CD1c-positive myeloid dendritic cell (primary cell): ENCODE results near the gene TMEM144.

ENCODE experiments used
- DNase-seq: peaks from one replicate; pipeline ENCODE4 v3.0.0-alpha.2; 2016; ENCODE audit errors: extremely low spot score

TMEM144 gene

DNA sequence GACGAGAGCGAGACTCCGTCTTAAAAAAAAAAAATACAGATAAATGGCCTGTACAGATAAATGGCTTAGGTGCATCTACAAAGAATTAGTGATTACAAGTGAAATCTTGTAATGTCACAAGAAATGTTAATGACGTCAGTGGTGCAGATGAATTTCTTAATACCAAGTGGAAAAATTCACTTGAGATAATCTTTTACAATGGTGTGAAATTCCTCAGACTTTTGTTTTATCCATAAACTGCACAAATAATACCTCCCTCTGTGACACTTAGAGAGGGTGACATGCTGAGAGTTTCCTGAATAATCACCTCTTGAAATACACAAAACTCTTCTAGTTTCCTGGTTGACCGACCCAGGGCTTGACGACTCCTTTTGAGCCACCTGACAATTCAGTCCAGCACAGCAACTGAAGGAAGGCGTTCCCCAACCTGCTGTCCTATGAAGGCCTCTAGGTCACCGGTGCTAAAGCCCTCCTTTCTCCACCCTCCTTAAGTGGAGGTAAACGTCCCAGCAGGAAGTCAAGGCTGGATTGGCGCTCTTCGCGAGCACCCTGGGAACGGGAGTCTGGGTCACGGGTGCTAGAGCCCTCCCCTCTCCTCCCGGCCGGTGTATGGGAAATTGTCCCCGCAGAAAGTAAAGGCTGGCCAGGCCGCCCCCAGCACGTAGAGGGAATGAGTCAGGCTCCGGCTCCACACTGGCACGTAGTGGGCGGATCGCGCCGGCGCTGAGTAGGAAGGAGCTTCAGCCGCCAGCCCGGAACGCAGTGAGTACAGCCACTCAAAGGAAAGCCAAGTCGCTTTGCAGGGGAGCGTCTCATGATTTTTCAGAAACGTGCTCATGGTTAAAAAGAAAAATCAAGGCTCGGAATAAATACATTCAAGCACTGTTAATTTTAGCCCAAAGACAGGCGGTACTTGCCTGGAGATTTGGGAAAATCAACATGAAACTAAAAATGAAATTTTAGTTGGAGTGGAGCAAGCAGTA, at the start of gene TMEM144:
TSS of gene TMEM144 (plus strand) at position 662 of the 983 bp plus-strand sequence. CDS start 2,182 bp downstream, outside the sequence.
- DNase-seq = peak; percentile 95

DNA sequence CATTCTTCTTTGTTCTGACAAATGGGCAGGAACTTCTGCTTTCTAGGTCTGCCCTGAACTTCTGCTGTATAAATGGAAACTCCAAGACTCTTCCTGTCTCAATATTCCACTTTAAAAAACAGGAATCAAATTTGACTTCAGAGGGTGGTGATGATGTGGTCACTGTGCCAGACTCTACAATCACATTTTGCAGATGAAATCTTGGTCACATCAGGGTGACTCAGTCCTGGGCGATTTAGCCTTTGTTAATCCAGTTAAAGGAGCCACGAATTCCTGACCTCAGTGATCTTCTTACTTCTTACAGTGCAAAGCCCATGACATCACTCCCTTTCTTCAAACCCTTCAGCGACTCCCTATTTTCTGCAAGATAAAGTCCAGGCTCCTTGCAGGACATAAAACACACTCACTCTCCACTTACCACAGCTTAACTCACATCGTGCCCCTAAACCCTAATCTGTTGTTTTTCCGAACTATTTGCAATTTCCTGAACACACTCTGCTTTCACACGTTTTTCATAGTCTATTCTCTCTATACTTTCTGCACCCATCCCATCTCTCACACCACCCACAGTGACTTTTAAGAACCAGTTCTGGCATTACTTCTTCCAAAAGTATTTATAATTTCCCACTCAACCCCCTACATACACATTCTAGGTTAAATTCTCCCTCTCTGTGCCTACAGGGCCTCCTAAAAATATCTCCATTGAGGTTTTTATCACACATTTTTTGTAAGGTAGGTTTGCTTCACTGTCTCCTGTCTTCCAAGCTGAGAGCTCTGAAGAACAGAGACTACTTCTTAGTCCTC, 48.5 kb upstream of the TMEM144 start:
- DNase-seq = peak; percentile 91

DNA sequence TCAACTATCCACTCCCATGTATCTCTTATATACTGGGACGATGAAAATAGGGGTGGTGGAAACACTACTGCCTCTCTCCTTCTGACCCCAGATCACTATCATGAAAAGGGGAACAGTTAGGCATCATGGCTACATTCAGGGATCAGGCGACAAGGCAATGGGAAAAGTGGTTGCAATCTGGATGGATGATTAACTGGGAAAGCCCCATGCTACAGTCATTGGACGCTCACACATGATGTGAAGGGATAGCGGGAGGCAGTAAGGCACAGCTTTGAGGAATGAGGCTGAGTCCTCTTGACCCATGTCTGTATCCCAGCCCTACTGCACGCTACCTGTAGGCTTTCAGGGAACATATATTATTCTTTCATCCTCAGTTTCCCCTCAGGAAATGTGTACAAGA, 47.7 kb upstream of the TMEM144 start:
- DNase-seq = peak; percentile 33

DNA sequence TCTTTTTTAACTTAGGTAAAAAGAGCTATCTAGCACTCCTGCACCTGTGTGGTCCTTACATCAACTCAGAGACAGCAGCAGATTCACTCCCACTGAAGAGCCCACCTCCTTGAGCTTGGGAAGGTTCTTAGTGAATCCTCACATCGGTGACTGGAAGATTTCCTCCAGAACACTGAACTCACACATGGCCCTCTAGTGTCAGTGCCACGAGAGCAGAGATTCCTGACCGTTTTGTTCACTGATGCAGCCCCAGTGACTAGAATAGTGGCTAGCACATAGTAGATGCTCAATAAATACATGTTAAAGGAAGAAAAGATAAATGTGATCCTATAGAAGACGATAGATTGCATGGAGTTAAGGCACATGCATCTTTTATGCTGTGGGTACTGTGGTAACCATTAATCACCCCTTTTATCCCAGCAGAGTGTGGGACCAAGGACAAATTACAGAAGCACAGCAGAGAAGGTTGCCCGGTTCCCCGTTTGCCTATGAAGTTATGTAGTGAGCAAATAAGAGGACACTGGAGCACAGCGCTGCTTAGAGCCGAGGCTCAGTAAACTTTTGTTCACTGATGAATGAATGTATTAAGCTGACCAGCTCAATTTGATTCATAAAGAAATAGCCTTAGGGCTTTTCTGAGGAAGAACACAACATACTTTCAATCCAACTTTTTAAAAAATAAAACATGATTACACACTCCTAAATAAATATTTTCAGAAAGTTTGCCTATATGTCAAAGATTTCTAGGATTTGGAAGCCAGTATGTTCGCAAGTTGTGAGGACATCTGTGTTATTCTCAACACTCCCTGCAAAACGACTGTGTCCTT, 46.1 kb upstream of the TMEM144 start:
- DNase-seq = peak; percentile 32

DNA sequence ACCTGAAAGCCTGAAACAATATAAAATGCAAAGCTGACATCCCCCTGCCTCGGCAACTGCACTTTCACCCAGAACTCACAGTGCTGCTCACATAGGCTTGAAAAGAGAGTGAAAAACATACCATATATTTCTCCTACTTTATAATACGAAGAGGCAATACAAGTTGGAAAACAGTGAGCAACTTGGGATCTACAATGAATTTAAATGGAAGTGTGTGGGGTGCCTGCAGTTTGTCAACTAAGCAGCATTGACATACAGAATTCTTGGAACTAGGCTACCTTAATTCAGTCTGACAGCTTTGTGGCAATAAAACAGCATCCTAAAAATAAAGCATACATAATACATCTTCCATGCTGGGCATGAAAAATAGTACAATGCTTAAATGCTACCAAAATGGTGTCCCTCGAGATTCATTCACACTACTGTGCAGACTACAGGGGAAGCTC, 45.5 kb upstream of the TMEM144 start:
- no peak for DNase-seq

DNA sequence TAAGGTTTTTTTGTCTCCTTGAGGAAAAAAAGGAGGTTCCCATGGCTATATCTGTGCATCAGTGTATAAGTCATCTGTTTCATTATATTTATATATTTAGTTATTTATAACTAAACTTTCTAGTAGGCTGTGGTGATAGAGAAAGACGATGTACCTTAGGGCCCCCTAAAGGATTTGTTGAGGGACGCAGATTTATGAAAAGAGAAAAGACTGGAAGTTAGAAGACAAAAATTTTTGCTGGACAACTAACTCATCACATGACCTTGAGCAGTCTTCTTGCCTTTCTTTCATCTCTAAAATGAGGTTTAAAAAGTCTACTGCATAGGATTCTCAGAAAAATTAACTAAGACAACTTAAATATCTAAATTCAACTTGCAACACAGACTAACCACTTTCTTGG, 43.6 kb upstream of the TMEM144 start:
- DNase-seq = no peak

DNA sequence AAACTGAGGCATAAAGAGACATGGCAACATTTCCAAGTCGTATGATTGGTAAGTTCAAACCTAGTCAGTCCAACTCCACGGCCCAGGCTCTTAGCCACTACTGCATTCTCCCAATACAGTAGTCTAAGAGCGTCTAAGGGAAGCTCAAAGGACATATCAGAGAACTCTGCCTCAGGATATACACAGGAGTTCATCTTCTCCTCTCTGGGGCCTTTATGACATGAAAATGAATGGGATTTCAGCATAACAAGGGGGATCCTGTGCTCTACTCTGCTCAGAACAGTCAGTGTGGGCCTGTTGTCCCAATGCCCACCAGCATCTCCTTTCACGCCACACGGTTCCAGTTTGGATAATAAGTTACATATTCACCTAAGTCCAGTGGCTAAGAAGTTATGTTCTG, 41.7 kb upstream of the TMEM144 start:
- DNase-seq = no peak

DNA sequence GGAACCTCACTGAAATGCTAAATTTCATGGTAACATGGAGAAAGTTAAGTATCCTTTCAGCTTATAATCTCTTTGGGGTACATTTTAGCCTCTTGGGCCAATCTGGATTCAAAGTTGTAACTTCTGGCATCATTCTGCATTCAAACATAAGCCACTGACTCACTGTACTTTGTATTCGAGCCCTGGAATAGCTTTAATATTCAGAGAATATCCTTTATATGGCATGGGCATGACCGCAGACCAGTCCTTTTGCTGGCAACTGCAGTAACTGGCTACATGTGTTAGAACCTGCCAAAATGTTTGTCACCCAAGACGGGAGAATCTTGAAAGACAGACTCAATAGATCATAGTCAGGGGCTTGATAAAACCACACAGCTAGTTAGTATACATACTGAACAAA, 40.8 kb upstream of the TMEM144 start:
- DNase-seq = no peak

DNA sequence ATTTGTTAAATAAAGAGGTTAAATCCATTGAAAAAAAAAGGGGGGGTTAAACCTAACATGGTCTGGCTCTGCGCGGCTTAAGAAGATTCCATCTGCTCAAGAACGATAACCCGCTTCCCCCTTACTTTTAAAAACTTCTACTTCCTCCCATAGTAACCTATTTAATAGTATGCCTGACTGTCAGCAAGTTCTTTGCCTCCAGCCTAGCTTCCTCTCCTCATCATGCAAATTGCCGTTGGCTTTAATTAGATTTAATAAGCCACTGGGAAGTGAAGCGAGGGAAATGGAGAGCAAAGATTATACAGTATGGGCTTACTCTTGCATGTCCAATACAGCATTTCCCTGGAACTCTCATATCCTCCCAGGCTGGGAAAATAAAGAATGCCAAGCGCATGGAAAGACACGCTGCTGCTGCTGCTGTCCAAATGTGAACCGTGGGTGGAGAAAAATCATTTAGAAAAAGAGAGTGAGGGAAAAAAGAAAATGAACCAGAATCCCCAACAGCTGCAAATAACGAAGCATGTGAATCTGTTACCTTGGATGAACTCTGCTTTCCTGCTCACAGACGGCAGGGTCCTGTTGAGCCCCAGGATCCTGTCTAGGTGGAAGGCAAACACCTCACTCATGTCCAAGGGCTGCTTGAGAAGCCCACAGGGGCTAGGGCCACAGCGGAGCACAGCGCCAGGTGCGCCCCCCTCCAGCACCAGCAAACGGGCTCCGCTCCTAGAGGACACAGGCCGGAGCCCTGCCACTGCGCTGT, 40.2 kb upstream of the TMEM144 start:
- peak; percentile 59 for DNase-seq

DNA sequence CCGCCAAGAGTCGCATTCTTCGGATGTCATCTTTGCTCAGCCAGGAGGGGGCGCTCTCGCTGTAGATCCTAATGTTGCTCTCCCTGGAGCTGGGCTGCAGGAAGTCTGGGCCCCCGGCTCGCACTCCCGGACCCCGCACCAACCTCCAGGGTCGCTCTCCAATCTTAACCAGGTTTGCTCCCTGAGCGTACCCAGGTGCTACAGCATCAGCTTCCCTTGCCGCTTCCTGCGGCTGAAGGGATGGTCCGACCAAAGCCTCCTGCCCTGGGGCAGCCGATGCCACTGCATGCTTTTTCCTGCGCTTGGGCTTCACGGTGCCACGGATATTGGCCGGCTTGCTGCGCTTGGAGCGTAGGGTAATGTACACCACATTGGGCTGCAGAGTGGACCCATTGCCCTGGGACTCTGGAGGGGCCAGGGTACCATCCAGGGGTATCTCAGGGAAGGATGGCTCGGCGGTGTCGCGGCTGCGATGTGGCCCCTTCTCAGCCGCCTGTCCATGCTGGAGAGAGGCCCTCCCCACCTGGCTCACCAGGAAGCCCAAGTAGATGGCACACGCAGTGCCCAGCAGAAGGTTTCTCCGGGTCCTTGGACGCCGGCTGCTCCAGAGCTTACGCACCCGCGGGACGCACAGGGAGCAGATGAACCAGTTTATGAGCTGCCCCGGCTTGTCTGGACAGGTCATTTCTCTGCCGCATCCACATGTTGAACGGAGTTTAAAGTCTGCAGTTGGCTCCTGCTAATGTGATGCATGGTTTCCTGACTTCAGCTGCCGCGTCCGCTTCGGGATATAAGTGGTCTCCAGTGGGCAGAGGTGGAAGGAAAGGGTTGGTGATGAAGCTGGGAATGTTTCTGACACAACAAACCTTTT, 39.4 kb upstream of the TMEM144 start:
- peak; percentile 80 for DNase-seq

DNA sequence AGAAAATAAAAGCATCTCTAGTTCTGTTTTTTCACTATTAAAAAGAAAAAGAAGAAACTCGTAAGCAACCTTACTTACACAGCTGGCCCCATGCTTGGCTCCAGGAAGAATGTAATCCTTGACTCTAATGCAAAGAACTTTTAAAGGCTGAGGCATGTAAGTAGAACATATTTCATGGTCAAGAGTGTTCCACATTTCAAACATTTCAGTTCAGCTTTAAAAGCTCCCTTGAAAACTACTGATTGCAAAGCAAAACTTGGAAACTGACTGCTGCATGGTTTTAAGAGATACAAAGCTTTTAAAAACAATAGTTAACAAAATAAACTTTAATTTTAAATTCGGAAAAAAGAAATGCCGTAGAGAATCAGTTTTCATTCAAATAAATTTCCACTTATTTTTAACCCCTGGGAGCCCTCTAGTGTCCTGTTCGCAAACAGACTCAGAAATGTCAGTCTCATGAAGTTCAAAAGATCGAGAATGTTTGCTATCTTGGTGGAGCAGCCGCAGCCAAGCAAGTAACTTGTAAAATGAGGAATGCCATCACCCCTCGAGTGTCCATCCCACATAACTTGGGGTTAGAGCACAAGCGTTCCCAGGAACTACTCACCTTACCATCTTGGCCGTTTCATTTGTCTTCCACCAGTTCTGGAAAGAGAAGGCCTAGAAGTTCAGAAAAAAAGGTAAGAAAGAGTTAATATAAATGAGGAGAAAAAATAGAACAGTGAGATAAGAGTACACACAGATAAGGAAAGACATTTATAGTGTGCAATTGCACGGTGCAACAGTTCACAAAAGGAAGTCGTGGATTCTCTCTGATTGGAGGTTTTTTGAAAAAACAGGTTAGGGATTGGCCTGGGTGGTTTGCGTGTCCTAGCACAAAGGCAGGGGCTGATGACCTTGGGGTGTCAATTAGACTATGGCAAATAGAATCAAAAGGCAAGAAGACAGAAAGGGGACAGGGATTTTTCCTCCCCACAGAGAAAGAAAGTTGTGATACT, 37.7 kb upstream of the TMEM144 start, which contains the start of gene GASK1B:
TSS of gene GASK1B (minus strand) at position 765 of the 998 bp plus-strand sequence. CDS start 1,650 bp downstream, outside the sequence.
- DNase-seq = peak; percentile 59

DNA sequence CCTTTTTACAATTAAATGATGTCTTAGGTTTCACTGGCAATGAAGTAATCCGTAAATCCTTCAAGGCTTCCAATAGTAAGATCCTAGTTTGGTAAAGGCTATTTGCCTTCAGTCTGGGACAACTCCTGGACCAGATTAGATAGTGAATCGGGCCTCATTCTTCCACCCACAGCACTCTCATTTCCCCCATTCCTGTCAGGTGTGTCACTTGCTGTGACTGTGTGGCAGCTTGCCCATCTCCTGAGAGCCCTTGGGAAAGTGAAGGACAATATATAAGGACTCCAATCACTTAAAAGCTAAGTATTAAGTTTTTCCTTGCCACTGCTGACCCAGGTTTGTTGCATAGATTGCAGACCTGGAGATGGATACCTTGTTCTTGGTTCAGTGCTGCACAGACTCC, 34.2 kb upstream of the TMEM144 start:
- DNase-seq = no peak

DNA sequence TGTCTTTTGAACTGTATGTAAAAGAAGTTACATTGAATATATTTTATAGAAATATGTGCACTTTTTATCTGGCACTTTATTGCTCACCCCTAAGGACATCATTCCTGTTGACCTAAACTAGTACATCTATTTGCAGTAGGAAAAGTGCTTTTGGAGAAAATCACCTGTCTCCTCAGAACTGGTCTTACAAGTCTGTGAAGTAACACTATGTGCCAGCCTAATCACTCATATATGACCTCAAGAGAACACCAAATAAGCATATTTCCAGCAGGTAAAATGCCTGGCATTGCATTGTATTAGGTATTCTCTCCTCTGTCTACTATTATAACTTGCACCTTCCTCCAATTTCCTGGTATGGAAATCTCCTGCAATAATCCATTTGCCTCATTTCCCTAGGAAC, 33.5 kb upstream of the TMEM144 start:
- no peak for DNase-seq

DNA sequence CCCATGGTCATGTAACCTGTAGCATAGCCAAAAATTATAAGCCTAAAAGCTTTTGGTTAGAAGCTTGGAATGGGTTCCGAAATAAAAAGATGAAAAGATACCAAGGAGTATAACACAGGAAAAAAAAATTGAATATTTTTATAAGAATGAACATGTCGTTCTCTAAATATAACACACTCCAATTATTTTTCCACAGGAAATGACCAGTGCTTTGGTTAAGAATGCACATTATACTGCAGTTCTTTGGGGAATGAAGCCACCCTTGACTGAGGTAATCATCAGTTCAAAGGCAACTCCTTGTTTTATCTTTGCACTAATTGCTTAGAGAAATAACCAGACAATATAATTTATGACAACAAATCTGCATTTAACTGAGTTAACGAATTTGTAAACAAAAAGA, 30.8 kb upstream of the TMEM144 start:
- no peak for DNase-seq

DNA sequence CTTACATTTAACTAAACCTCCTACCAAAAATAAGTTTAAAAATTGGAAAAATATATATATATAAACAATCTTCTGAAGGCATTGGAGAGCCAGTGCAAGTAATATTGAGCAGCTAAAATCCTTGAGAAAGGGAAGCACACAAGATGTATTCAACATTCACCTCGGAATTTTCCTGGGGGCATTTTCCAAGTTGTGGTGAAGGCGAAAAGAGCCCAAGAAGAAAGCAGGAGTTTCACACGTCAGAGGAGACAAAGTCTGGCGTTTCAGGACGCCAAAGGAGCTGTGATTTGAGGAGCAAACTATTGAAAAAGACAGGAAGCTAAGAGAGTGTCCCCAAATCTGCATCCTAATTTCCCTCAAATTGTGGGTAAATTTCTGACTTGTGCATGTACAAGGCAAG, 28.4 kb upstream of the TMEM144 start:
- no peak for DNase-seq

DNA sequence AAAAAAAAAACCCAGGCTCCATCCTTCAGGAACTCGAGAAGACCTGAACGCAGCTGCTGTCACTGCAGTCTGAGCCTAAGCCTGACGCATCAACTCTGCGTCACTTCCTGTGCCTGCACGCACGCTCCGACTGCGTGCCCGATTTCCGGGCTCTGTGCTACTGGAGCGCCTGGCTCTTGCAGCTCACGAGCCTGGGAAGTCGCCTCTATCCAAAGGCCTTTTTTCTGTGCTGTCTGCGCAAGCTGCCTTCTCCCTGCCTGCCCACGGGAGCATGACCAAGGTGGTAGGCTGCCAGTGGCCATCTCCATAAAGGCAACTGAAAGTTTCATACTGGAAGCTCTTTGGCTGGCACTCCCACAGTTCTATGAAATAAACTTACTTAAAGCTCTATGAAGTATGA, 27.6 kb upstream of the TMEM144 start:
- no peak for DNase-seq

DNA sequence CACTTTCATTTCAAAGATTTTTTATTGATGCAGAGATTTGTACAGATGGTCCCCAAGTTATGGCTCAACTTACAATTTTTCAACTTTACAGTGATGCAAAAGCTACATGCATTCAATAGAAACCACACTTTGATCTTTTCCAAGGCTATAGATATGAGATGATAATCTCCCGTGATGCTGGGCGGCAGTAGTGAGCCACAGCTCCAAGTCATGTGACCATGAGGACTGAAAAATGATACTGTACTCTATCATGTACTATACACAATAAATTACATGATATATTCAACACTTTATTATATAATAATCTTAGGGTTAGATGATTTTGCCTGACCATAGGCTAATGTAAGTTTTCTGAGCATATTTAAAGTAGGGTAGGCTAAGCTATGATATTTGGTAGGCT, 23.5 kb upstream of the TMEM144 start:
- DNase-seq = no peak

DNA sequence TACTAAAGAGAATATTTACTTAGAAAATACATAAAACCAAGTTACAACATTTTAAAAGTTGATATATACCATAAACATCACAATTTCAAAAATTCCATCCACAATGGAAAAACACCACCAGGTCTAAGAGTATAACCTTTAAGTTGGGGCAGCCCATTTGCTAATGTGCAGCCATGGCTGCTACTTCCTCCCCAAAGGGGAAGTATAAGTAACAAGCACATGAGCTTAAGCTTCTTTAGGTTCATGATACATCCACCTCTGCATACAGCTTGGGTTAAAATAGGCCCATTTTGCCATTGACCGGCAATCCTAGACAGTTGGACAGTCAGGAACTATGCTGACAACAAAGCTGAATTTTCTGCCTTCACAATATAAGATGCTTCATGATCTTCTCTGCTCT, 20.9 kb upstream of the TMEM144 start:
- peak; percentile 38 for DNase-seq

DNA sequence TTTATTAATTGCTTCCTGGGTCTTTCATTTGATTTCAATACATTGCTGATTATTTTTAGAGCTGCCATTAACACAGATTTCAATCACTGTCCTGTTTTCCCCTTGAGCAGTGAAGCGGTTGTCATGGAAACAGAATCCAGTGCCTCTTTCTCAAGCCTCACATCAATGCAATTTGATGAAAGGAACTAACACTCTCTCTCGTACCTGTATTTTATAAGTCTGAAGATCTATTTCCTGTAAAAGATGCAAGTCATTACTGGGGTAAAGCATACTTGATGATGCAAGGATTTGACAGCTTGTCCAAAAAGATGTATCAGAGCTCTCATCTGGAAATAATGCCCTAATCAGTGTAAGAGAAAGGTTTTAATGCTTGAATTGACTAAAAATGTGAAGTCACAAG, 19.6 kb upstream of the TMEM144 start:
- DNase-seq = no peak
